Hepatocyte (in vitro differentiated cells): ENCODE data around the gene CCDC85C. TPM values are rescaled to one million over a fixed set of nuclear protein-coding genes. Genes with fewer than 3 reads are reported as not detected.
A peak's percentile ranks its signal among the peaks of the same experiment; 100 is the strongest.

ENCODE experiments used
- DNase-seq: peaks from one replicate; pipeline ENCODE4 v3.0.0-alpha.2; 2016; ENCODE audit warnings: low spot score
- H2AFZ ChIP-seq: fragments of 200-600 bp; sonication (generic); 2 replicates; pipeline ENCODE4 v1.6.0; 2016; ENCODE audit warnings: antibody characterized with exemption, mild to moderate bottlenecking
- H3K27ac ChIP-seq: fragments of 200-600 bp; sonication (generic); 2 replicates; pipeline ENCODE4 v1.5.1; 2016; ENCODE audit warnings: mild to moderate bottlenecking
- H3K27me3 ChIP-seq: fragments of 200-600 bp; sonication (generic); 2 replicates; pipeline ENCODE4 v1.6.1; 2016
- H3K36me3 ChIP-seq: fragments of 200-600 bp; sonication (generic); replicated peaks from 2 replicates; pipeline ENCODE4 v1.5.1; 2016; ENCODE audit warnings: low read depth; ENCODE audit not compliant: insufficient read depth
- H3K4me1 ChIP-seq: fragments of 200-600 bp; sonication (generic); 2 replicates; pipeline ENCODE4 v1.5.1; 2016; ENCODE audit warnings: mild to moderate bottlenecking, moderate library complexity; ENCODE audit not compliant: insufficient read depth
- H3K4me2 ChIP-seq: fragments of 200-600 bp; sonication (generic); 2 replicates; pipeline ENCODE4 v1.6.0; 2016
- H3K4me3 ChIP-seq: fragments of 200-600 bp; sonication (generic); 2 replicates; pipeline ENCODE4 v1.5.1; 2016; ENCODE audit warnings: mild to moderate bottlenecking
- H3K79me2 ChIP-seq: fragments of 200-600 bp; sonication (generic); 2 replicates; pipeline ENCODE4 v1.6.0; 2017; ENCODE audit warnings: mild to moderate bottlenecking
- H3K9me2 ChIP-seq: fragments of 200-600 bp; sonication (generic); replicated peaks from 2 replicates; pipeline ENCODE4 v1.6.0; 2017; ENCODE audit warnings: mild to moderate bottlenecking; ENCODE audit not compliant: insufficient read depth
- H3K9me3 ChIP-seq: fragments of 200-600 bp; sonication (generic); 2 replicates; pipeline ENCODE4 v1.5.1; 2016; ENCODE audit warnings: low read depth, mild to moderate bottlenecking
- H4K20me1 ChIP-seq: fragments of 200-600 bp; sonication (generic); 2 replicates; pipeline ENCODE4 v1.6.0; 2016; ENCODE audit warnings: mild to moderate bottlenecking; ENCODE audit not compliant: insufficient read depth, poor library complexity, severe bottlenecking
- EZH2 ChIP-seq: fragments of 200-600 bp; sonication (generic); IDR thresholded peaks from 2 replicates; pipeline ENCODE4 v1.6.1; 2016; ENCODE audit warnings: antibody characterized with exemption, mild to moderate bottlenecking, borderline replicate concordance
- EZH2phosphoT487 ChIP-seq: fragments of 200-600 bp; sonication (generic); IDR thresholded peaks from one replicate; pipeline ENCODE4 v1.6.1; 2018; ENCODE audit warnings: antibody characterized with exemption, mild to moderate bottlenecking, low read depth, moderate library complexity; ENCODE audit not compliant: unreplicated experiment, severe bottlenecking
- WGBS: methylation state at CpG from one replicate; pipeline ENCODE4 v1.1.6; 2016; ENCODE audit warnings: low lambda C conversion rate; ENCODE audit errors: missing lambda C conversion rate; 5-methylcytosine and 5-hydroxymethylcytosine counted together
- polyA plus RNA-seq: library from polyadenylated mRNA; unstranded; fragments of >200 nt; fragmentation: Nextera tagmentation; extraction: Ambion mirVana; gene quantifications from 2 replicates; pipeline ENCODE4 v1.2.1, GENCODE V29; 2016
- total RNA-seq: library from RNA; depleted of rRNA; stranded (reverse); fragments of >200 nt; gene quantifications from 2 replicates; pipeline ENCODE4 v1.2.3, GENCODE V29; 2014
- TF ChIP-seq, protein P1 (sequence below): fragments of 200-600 bp; sonication (generic); IDR thresholded peaks from 2 replicates; pipeline ENCODE4 v1.5.1; 2016; ENCODE audit warnings: antibody characterized with exemption, mild to moderate bottlenecking; ENCODE audit not compliant: poor library complexity

Gene CCDC85C
- total and polyA plus RNA-seq, 2 experiments from 2014 or later: 37.8 to 47.2 TPM

DNA sequence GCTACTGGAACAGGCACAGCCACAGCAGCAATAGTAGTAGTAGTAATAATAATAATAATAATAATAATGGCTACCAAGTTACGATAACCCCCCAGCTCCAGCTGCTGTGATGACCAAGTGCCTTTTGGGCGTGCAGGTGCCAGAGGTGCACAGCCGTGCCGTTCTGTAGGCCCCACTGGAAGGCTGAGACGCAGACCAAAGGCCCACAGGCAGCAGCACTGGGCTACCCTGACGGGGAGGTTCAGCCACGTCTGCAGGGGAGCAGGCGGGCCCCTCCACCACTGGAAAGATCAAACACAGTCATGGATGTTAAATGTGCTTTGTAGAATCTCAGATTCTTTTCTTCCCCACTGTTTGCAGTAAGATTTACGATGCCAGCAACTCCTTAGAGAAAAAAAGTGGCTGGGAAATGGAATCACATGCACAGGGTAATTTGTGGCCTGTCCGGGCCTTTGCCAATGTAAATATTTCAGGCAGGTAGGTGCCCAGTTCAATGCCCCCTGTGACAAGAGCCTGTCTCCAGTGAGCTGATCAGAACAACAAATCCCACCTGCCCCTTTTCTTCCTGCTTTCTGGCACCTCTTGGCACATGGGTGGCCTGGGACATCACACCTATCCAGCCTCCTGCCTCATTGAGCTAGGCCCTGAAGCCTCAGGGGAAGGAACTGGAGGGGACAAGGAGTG is 32.6 kb downstream of the CCDC85C start:
- Histone ChIP-seq H3K4me2 (peak overlapping the region; percentile 64), H3K36me3 (no peaks in the 10 kb centered on the region), H4K20me1 (peaks cover 17% of the 10 kb centered on the region), H3K9me3 (no peaks in the 10 kb centered on the region), H3K79me2 (peaks cover 90% of the 10 kb centered on the region), H2AFZ (no peak overlapping the region), H3K4me1 (peaks cover 94% of the 10 kb centered on the region), H3K9me2 (no peaks in the 10 kb centered on the region), H3K27me3 (no peaks in the 10 kb centered on the region), H3K4me3 (no peak overlapping the region), H3K27ac (peak overlapping the region; percentile 86)
- DNase-seq: no peak
- 39% methylated on average over 10 of the region's 10 CpGs for WGBS
- TF ChIP-seq EZH2: no peak

- no peaks in the 10 kb centered on the region for H3K9me3 ChIP-seq
- 51% methylated on average over 12 of the region's 12 CpGs for WGBS
- H3K36me3 ChIP-seq: no peaks in the 10 kb centered on the region
- peak overlapping the region; percentile 64 for H3K4me2 ChIP-seq
- H3K9me2 ChIP-seq: no peaks in the 10 kb centered on the region
- DNase-seq: no peak
- H3K4me1 ChIP-seq: peaks cover 94% of the 10 kb centered on the region
- no peaks in the 10 kb centered on the region for H3K27me3 ChIP-seq
- no peak overlapping the region for H3K4me3 ChIP-seq
- H2AFZ ChIP-seq: no peak overlapping the region
- H4K20me1 ChIP-seq: peaks cover 11% of the 10 kb centered on the region
- no peak for TF ChIP-seq EZH2phosphoT487
- TF ChIP-seq EZH2: no peak
- TF ChIP-seq, protein P1, sequence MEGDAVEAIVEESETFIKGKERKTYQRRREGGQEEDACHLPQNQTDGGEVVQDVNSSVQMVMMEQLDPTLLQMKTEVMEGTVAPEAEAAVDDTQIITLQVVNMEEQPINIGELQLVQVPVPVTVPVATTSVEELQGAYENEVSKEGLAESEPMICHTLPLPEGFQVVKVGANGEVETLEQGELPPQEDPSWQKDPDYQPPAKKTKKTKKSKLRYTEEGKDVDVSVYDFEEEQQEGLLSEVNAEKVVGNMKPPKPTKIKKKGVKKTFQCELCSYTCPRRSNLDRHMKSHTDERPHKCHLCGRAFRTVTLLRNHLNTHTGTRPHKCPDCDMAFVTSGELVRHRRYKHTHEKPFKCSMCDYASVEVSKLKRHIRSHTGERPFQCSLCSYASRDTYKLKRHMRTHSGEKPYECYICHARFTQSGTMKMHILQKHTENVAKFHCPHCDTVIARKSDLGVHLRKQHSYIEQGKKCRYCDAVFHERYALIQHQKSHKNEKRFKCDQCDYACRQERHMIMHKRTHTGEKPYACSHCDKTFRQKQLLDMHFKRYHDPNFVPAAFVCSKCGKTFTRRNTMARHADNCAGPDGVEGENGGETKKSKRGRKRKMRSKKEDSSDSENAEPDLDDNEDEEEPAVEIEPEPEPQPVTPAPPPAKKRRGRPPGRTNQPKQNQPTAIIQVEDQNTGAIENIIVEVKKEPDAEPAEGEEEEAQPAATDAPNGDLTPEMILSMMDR: no peak
- H3K27ac ChIP-seq: peak overlapping the region; percentile 86
- peaks cover 90% of the 10 kb centered on the region for H3K79me2 ChIP-seq
Observed at GRCh38 chr14:99570544-99571302, 33.3 kb downstream of the CCDC85C start.

DNA sequence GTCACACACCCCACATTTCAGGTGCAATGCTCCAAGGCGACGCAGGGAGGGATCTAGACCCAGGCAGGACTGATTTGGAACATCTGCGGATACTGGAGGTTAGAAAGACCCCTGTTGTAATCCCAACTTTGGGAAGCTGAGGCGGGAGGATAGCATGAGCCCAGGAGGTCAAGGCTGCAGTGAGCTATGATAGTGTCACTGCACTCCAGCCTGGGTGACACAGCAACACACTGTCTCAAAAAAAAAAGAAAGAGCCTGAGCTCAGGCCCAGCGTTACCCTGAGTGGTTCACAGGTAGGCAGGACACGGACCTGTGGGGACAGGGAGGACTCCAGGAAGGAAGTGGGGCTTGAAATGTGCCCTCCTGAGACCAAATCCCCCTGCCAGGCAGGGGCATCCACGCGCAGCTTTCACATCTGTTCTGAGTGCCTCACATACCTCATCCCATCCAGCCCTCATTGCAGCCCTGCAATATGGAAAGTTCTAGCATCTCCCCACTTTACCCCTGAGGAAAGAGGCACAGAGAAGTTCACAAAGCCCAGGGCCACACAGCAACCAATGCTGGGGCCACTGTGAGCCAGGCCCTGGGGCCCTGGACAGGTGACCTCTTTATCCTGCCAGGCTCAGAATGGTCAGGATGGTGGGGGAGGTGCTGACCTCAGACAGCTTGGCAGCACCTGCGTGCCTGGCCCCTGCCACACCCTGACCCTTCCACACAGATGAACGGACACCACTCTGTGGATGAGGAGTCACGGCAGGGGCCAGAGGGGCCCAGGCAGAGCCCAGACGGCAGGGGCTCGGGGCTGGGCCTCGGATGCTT is 34.1 kb downstream of the CCDC85C start:
- no peak for DNase-seq
- no peak overlapping the region for H2AFZ ChIP-seq
- peak overlapping the region; percentile 86 for H3K27ac ChIP-seq
- H3K27me3 ChIP-seq: no peaks in the 10 kb centered on the region
- no peaks in the 10 kb centered on the region for H3K36me3 ChIP-seq
- H3K79me2 ChIP-seq: peaks cover 90% of the 10 kb centered on the region
- peak overlapping the region; percentile 64 for H3K4me2 ChIP-seq
- no peaks in the 10 kb centered on the region for H3K9me3 ChIP-seq
- WGBS: 72% methylated on average over 14 of the region's 14 CpGs
- H4K20me1 ChIP-seq: peaks cover 4% of the 10 kb centered on the region
- H3K4me3 ChIP-seq: no peak overlapping the region
- peaks cover 94% of the 10 kb centered on the region for H3K4me1 ChIP-seq
- no peaks in the 10 kb centered on the region for H3K9me2 ChIP-seq
- TF ChIP-seq EZH2phosphoT487 (no peak), EZH2 (no peak)

DNA sequence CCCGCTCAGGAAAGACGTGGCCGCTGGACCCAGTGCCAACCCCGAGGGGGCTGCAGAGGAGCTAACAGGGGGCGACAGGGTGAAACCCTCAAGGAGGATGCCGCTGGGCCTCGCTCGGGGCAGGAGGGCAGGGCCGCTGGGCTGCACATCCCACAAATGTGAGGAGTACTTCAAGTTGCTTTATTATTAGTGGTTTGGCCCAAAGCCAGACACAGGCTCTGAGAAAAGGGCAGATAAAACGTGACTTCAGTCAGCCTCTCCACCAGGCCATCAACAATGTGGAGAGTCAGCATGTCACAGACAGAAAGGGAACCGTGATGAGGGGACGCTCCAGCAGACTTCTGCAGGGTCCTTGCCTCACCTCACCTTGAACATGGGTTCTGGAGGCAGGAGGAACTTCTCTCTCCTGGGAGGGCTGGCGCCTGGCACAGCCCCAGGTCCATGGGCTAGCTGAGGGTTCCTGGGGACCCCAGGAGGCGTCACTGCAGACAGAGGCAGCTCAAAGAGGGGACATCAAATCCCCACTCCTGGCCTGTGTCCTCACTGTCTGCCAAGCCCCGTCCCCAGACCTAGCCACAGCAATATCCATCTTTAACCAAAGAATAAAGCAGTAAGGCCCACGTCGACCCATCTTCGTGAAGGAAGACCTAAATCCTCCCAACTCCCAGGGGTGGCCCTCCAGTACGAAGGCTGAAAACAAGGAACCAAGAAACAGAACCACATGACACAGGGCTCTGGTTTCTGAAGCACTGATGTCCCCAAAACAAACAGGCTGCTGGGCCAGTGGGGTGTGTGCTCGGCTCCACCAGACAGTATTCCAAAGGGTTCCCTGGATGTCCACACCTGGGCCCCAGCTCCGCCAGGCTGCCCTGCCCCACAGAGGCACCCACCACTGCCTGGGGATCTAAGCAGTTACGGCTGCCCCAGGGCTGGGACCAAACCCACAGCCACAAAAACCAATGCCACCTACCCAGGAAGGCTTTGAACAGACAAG is 35.1 kb downstream of the CCDC85C start:
- H3K4me2 ChIP-seq: peak overlapping the region; percentile 52

More for the DNA sequence above, 35.1 kb downstream of the CCDC85C start:
- peaks cover 4% of the 10 kb centered on the region for H4K20me1 ChIP-seq
- H3K4me1 ChIP-seq: peaks cover 94% of the 10 kb centered on the region
- H3K27me3 ChIP-seq: no peaks in the 10 kb centered on the region
- no peaks in the 10 kb centered on the region for H3K36me3 ChIP-seq
- no peaks in the 10 kb centered on the region for H3K9me3 ChIP-seq
- H3K4me3 ChIP-seq: no peak overlapping the region
- TF ChIP-seq EZH2phosphoT487 (no peak), EZH2 (no peak)
- TF ChIP-seq, protein P1: no peak
- no peak overlapping the region for H2AFZ ChIP-seq
- H3K9me2 ChIP-seq: no peaks in the 10 kb centered on the region
- peaks cover 97% of the 10 kb centered on the region for H3K79me2 ChIP-seq
- 67% methylated on average over 22 of the region's 22 CpGs for WGBS
- peak overlapping the region; percentile 23 for H3K27ac ChIP-seq
- DNase-seq: no peak
